ENCODE data around the gene MYH7. TPM values are rescaled to one million over a fixed set of nuclear protein-coding genes. Genes with fewer than 3 reads are reported as not detected.

Gene MYH7
- total RNA-seq, 1 donor from 2014 or later: 0.12 TPM

DNA sequence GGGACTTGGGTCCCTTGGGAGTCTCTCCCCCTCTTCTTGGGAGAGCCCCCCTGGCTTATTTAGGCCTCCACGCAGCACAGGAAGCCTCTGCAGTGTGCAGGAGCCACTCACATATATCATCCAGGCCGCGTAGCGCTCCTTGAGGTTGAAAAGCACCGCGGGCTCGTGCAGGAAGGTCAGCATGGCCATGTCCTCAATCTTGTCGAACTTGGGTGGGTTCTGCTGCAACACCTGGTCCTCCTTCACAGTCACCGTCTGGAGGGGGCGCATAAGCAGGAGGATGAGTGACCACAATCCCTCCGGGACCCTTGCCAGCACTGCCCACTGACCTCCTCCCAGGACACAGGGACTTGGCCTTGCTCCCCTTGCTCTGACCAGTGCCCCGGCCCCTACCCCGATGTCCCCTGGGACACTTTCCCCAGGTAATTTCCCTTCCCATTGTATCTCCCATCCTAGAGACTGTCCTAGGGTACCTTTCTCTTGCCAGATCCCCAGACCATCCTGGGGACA, 29.9 kb downstream of the MYH7 start:
- H3K36me3 ChIP-seq: no peaks in the 10 kb centered on the region
- H3K9me3 ChIP-seq: no peaks in the 10 kb centered on the region
- intact Hi-C loops (cut with DNase I): no loop called here
- H3K4me3 ChIP-seq: no peak overlapping the region
- H3K27me3 ChIP-seq: no peaks in the 10 kb centered on the region
- H3K4me1 ChIP-seq: no peaks in the 10 kb centered on the region
- TF ChIP-seq, protein P1, sequence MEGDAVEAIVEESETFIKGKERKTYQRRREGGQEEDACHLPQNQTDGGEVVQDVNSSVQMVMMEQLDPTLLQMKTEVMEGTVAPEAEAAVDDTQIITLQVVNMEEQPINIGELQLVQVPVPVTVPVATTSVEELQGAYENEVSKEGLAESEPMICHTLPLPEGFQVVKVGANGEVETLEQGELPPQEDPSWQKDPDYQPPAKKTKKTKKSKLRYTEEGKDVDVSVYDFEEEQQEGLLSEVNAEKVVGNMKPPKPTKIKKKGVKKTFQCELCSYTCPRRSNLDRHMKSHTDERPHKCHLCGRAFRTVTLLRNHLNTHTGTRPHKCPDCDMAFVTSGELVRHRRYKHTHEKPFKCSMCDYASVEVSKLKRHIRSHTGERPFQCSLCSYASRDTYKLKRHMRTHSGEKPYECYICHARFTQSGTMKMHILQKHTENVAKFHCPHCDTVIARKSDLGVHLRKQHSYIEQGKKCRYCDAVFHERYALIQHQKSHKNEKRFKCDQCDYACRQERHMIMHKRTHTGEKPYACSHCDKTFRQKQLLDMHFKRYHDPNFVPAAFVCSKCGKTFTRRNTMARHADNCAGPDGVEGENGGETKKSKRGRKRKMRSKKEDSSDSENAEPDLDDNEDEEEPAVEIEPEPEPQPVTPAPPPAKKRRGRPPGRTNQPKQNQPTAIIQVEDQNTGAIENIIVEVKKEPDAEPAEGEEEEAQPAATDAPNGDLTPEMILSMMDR (IDR thresholded peaks at IDR 0.05): no peak
- H3K27ac ChIP-seq: no peak overlapping the region
- ATAC-seq (no peak), DNase-seq (no peak)

DNA sequence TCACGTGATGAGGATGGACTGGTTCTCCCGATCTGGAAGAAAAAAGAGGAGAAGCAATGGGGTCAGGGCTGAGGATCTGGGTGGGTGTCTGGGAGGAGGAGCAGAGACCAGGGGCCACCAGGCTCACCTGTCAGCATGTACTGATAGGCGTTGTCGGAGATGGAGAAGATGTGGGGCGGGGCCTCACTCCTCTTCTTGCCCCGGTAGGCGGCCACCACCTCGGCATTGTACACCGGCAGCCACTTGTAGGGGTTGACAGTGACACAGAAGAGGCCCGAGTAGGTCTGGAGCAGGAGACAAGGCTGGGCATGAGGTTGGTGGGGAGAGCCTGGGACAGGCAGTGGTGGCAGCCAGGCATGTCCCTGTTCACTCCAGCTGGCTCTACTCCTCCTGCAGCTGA, 30.4 kb downstream of the MYH7 start:
- TF ChIP-seq, protein P1 (IDR thresholded peaks at IDR 0.05): no peak
- intact Hi-C loops (cut with DNase I): no loop called here
- Histone ChIP-seq H3K4me1 (no peaks in the 10 kb centered on the region), H3K36me3 (no peaks in the 10 kb centered on the region), H3K9me3 (no peaks in the 10 kb centered on the region), H3K27me3 (no peaks in the 10 kb centered on the region), H3K27ac (no peak overlapping the region), H3K4me3 (no peak overlapping the region)
- no peak for ATAC-seq
- DNase-seq: no peak

DNA sequence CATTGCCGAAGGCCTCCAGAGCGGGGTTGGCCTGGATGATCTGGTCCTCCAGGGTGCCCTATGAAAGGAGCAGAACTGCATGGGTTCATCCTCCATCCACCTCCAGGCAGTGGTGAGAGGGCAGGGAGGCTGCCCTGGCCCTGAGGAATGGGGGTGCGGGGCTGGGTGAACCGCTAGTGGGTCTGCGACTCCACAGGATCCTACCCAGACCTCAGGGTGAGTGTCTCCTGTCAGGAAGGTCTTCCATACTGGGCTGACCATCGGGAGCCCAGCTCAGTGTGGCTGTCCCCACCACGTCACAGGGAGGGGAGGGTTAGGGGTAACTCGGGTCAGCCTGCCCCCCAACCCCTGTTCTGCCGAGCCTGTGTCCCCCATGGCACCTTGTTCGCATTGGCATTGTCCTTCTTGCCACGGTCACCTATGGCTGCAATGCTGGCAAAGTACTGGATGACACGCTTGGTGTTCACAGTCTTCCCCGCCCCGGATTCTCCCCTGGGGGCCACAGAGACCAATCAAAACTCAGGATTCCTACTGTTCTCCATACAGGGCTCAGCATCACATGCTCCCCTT, 31.0 kb downstream of the MYH7 start:
- no peaks in the 10 kb centered on the region for H3K36me3 ChIP-seq
- no peaks in the 10 kb centered on the region for H3K4me1 ChIP-seq
- DNase-seq: no peak
- intact Hi-C loops (cut with DNase I): no loop called here
- no peak overlapping the region for H3K27ac ChIP-seq
- TF ChIP-seq, protein P1 (IDR thresholded peaks at IDR 0.05): no peak
- H3K27me3 ChIP-seq: no peaks in the 10 kb centered on the region
- no peak for ATAC-seq
- H3K4me3 ChIP-seq: no peak overlapping the region
- no peaks in the 10 kb centered on the region for H3K9me3 ChIP-seq

DNA sequence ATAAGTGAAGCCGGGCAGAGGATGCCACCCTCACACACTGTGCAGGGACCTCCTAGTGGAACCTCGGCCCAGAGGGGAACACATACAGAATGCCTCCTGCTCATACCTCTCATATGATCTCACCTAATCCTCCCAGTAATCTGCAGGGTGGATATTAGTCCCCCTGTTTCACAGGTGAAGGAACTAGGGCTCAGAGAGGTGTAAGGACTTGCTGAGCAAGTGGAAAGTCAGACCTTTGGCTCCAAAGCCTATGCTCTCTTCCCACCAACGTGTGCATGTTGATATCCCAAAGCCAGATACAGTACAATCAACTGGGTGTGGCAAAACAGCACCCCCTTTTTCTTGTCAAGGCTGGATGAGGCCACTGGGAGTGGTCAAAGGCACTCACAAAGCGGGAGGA, 31.6 kb downstream of the MYH7 start:
- ATAC-seq (no peak), DNase-seq (no peak)
- Histone ChIP-seq H3K4me1 (no peaks in the 10 kb centered on the region), H3K27me3 (no peaks in the 10 kb centered on the region), H3K27ac (no peak overlapping the region), H3K4me3 (no peak overlapping the region), H3K36me3 (no peaks in the 10 kb centered on the region), H3K9me3 (no peaks in the 10 kb centered on the region)
- TF ChIP-seq, protein P1 (IDR thresholded peaks at IDR 0.05): no peak
- intact Hi-C loops (cut with DNase I): no loop called here

DNA sequence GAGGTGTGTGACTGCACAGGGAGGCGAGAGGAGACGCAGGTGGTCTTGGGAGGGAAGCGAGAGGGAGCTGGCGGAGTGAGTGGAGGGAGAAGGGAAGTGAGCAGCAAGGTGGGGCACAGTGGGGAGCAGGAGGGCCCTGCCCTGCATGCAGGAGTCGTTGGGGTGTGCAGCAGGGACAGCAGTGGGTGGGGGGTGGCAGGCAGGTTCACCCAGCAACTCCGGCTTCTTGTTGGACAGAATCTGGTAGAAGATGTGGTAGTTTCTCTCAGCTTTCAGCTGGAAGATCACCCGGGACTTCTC, 32.4 kb downstream of the MYH7 start:
- Histone ChIP-seq H3K27me3 (no peaks in the 10 kb centered on the region), H3K4me3 (no peak overlapping the region), H3K36me3 (no peaks in the 10 kb centered on the region), H3K27ac (no peak overlapping the region), H3K4me1 (no peaks in the 10 kb centered on the region), H3K9me3 (no peaks in the 10 kb centered on the region)
- intact Hi-C loops (cut with DNase I): no loop called here
- DNase-seq: peak; percentile 46
- ATAC-seq: no peak
- TF ChIP-seq, protein P1 (IDR thresholded peaks at IDR 0.05): no peak

Data from upper lobe of right lung (tissue), 1 donor.